ENCODE data around the gene TIGD2. TPM values are rescaled to one million over a fixed set of nuclear protein-coding genes. Genes with fewer than 3 reads are reported as not detected.

Gene TIGD2
- total and polyA plus RNA-seq, 9 of the 15 experiments (the other 6 are each of a cell fraction or from before 2014, with no cell fraction given) = 3.6 to 15.0 (median 9.8) TPM

- TF ChIP-seq REST (IDR thresholded peaks at IDR 0.05; ENCODE audit: borderline replicate concordance) (peak; percentile 70; the same call in 1 of the 2 replicates), REST (CRISPR knock-in tag; IDR thresholded peaks at IDR 0.05; ENCODE audit: low read depth) (no peak), RAD21 (CRISPR knock-in tag; conservative IDR thresholded peaks at IDR 0.05 in 1 of 2, IDR thresholded peaks at IDR 0.05 in 1 of 2) (peak; percentile 76 to 78)
Observed at GRCh38 chr4:89158884-89159503, 47.7 kb downstream of the TIGD2 start (continued).
